HG03378 (cell line): ENCODE data around the gene KNOP1.

Source experiments
- ATAC-seq: cut with Tn5 transposase; IDR thresholded peaks from one replicate; pipeline ENCODE4 v1.9.1; 2021; ENCODE audit warnings: mild to moderate bottlenecking, moderate library complexity; ENCODE audit not compliant: unreplicated experiment

The KNOP1 gene

DNA sequence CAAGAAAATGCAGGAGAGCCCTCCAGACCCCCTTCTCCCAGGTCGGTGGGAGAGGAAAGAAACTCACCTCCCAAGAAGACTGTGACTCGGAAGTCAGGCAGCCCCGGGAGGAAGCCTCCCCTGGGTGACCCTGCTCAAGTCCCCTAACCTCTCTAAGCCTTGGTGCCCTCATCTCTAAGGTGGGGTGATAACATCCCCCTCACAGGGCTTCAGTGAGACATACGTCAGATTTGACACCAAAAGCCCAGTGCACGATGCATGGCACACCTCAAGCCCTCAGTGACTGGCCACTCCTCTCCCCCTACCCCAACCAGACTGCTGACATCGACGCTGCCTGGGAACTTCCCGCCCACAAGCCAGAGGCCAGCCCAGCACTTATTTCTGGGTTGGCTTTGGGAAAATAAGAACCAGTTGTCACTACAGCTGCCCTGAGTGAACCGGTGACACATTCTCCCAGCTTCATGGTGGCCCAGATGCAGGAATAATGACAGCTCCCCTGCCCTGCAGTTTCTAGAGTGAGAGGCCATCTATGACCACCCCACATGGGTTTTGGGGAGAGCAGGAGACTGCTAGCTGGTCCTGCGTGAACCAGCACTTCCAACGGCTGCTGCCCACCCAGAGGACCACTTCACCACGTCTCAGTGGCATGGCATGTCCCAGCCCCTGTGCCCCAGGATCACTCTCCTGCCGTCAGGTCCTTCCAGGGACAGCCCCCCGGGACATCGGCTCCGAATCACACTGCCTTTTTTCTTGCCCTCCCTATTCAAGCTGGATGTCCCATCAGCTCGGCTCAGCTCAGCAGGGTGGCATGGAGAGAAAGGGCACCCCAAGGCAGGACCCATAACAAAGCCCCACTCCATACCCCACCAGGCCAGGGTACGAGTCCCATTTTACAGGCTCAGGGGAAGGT is 9.5 kb downstream of the KNOP1 start:
- no peak for ATAC-seq

DNA sequence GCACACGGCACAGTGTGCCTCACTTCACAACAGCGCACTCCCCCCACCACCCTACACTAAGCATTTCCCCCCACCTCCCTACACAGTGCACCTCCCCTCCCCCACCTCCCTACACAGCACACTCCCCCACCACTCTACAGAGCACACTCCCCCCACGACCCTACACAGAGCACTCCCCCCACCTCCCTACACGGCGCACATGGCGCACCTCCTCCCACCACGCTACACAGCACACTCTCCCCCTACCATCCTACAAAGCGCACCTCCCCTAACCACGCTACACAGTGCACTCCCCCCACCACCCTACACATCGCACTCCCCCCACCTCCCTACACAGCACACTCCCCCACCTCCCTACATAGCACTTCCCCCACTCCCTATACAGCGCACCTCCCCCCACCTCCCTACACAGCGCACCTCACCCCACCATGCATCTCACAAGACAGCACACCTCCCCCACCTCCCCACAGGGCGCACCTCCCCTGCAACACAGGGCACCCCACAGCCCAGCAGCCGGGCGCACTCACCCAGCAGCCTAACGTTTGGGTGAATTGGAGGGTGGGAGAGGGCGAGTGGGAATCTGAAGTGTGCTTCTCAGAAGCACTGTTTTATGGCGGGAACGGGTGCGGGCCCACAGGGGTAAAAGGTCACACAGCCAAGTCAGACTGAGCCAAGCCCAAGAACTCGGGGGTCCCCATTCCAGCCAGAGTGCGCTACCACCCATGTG is 10.3 kb downstream of the KNOP1 start:
- ATAC-seq = no peak

- no peak for ATAC-seq
Observed at GRCh38 chr16:19706846-19707245, 11.2 kb downstream of the KNOP1 start.

DNA sequence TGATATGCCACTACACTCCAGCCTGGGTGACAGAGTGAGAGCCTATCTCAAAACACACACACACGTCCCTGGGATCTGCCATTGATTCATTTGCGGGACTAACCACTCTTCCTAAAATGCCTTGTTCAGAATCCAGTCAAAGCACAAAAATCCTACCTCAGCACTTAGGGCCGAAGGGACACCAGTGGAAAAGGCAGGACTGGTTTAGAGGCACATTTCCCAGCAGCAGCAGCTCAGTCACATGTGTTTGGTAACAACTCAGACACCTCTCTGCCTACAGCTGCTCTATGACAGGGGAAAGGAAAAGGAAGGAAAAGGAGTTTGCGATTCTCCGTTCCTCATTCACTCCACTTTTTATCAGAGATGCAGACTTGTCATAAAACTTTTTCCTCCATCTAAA is 12.2 kb downstream of the KNOP1 start:
- no peak for ATAC-seq

GRCh38 chr16:19705146-19705501 is 12.9 kb downstream of the KNOP1 start:
- no peak for ATAC-seq

DNA sequence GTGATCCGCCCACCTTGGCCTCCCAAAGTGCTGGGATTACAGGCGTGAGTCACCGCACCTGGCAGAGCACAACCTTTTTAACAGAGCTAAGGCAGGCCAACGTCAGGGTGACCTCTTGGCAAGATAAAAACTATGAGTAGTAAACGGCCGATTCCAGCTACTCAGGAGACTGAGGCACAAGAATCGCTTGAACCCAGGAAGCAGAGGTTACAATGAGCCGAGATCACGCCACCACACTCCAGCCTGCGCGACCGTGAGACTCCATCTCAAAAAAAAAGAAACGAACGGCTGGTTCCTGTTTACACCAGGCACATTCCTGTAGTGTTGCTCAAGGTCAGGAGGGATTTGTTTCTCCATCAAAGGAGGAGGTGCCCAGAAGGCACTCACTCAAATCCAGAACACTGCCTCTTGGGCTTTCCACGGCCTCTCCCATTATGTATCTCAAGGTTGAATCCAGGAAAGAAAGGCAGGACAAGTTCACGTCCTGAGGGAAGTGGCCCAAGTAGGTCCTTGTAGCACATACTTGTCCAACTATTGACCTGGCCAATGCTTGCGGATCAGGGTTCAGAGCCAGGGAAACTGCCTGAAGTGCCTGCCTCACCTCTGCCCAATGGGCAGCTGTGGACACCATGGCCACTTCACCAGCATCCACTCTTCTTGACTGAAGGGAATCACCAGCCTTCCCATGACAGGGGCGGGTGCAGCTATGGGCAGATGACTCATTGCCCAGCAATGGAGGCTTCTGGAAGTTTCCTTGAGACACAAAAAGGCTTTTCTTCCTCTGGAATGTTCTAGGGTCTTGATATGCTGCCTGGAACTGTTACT is 13.5 kb downstream of the KNOP1 start:
- no peak for ATAC-seq

- no peak for ATAC-seq
Observed at GRCh38 chr16:19703172-19703889, 14.7 kb downstream of the KNOP1 start.

DNA sequence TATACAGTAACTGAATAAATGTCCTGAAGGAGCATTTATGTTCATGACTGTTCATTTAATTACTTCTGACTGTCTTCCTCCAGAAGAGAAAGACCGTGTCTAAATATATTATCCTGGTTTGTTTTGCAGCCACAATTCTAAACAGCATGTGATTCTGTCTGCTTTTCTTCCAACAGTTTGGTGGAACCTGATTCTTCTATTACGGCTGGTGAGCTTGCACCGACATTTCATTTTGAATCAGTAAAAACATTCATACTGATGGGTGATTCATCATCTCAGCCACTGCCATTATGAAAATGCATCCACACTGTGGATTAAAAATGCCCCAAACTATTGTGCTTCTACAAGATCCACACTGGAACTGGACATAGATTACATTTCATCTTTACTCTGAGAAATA is 16.9 kb downstream of the KNOP1 start:
- no peak for ATAC-seq

DNA sequence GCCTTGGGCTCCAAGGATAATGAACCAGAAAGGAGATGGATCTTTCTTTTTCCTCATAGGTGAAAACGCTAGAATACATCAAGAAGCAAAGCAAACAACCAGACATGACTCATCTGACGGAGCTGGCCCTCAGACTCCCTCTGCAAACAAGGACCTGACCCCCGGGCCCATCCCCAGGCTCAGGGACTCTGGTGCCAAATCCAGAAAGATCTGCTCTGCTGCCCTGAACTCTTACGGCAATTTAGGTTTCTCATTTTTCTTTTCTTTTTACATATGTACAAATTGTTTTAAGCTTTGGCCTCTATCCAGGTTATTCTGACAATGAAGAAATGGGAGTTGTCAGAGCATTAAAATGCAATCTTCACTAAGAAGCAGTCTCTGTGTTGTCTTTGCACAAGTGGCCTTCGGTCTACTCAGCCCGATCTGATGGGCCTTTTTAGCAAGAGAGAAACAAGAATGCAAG is 17.7 kb downstream of the KNOP1 start:
- no peak for ATAC-seq

GRCh38 chr16:19699472-19699871 is 18.6 kb downstream of the KNOP1 start:
- ATAC-seq = no peak

DNA sequence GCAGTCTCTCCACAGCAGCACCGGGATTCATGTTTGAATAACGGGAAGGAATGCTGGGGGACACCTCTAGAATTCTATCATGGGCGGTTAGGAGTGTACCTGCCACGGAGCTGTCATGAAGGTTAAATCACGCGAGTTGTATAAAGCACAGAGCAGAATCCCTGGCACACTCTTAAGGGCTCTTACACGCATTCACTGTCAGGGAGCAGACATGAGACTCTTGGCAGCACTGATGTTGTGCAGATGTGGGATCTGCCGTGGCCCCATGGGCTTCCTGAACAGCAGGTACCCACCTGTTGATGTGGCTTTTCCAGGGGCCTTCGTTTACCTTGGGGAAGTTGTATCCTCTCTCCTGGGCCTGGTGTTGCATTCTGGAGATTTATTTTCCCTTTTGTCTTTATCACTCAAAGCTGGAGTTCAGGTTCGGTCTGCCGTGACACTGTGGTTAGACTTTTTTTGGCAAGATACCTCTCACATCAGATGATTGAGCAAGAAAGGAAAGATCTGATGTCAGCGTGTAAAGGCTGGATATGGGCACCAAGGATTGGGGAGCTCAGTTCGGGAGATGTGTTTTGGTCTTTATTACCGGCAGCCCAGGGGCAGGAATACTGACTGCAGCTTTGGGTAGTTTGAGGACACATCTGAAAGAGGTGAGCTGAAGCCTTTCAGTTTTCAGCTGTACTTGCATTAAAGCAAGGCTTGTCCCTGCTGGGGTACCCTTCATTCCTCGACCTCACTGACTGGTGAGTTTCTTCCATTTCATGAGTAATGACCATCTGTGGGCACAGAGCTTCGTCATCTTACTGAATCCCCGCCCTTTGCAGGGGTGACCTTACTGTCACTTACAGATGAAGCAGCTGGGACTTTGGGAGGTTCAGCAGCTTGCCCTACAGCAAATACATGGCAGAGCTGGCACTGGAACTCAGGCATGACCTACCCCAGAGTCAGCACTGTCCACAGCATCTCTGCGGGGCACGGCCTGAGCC is 19.3 kb downstream of the KNOP1 start:
- ATAC-seq = no peak

DNA sequence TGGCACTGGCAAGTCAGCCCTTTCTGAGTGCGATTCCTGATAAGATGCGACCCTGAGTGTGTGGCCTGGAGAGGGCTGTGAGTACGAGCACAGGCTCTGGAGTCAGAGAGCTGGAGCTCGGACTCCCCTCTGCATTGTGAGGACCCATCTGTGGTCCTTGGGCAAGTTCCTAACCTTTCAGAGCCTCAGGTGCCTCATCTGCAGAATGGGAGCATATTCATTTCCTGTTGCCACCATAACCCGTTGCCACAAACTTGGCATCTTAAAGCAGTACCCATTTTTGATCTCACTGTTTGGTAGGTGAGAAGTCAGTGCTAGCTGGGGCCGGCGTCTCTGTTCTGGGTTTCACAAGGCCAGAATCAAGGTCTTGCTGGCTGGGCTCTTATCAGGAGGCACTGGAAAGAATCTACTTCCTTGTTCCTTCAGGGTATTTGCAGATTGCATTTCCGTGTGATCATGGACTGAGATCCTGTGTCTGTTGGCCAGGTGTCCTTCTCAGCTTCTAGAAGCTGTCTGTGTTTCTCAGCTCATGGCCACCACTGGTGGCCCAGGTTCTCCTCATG is 20.2 kb downstream of the KNOP1 start:
- ATAC-seq = no peak

- ATAC-seq = no peak
Observed at GRCh38 chr16:19696961-19697360, 21.1 kb downstream of the KNOP1 start.

GRCh38 chr16:19696328-19696727 is 21.7 kb downstream of the KNOP1 start:
- ATAC-seq = no peak

DNA sequence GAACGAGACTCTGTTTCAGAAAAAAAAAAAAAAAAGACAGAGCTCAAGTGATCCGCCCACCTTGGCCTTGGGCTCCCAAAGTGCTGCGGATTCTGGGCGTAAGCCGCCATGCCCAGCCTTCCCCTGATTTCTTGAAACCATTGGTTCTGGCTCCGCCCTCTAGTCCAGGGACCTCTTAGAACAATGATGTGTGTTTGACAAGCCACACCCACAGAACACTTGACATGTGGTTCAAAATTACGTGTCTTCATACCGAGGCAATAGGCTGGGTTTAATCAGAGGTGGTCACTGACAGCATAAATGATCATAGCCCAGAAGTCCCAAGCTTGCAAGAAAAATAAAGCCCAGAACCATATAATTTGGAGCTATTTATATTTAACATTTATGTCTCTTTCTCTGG is 23.0 kb downstream of the KNOP1 start:
- no peak for ATAC-seq

- ATAC-seq = no peak
Observed at GRCh38 chr16:19691161-19691711, 26.8 kb downstream of the KNOP1 start.

DNA sequence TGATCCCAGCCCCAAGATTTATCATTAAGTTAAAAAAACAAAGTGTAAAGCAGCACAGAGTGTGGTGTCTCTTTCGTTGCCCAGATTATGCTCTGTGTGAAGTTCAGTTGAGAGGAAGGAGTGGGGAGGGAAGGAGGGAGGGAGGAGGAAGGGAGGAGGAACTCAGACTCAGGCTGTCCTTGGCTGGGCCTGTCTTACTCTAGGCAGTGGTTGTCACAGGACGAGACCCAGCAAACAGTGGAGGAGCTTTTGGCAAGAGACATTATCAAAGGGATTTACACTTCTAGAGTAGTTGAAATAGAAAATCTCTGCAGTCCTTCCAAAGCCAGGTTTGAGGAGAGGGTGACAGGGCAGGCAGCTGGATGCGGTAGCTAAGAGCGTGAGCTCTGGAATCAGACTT is 27.8 kb downstream of the KNOP1 start:
- ATAC-seq = no peak

GRCh38 chr16:19689342-19689741 is 28.7 kb downstream of the KNOP1 start:
- no peak for ATAC-seq
